ENCODE data around the gene FURIN. TPM values are rescaled to one million over a fixed set of nuclear protein-coding genes. Genes with fewer than 3 reads are reported as not detected.

FURIN gene
- total RNA-seq, 1 donor from 2014 or later, result 8.3 TPM

DNA sequence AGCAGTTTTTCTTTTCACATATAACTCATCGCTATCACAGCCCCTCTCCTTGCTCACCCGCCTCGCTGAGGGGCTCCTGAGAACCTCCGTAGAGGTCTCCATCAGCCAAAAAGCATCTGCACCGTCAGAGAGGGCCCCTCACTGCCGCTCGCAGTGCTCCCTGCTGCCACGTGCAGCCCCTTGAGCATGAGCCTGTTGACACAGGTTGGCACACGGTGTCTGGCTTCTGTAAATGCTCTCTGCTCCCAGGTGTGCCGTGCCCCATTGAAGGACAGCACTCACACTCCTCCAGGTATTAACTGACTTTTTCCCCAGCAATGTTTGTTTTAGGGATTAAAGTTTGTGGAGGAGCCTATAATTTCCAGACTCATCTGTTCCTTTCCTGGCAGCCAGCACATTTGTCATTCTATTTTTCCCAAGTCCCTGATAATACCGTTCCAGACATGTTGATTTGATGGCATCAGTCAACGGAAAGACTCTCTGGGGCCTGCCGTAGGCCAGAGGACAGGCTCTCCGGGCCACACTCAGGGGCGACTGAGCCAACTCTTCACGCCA lies 2.1 kb upstream of the FURIN start:
- Mint-ChIP-seq H3K4me1 (peaks cover 31% of the 10 kb centered on the region), H3K36me3 (peaks cover 2% of the 10 kb centered on the region), H3K27ac (no peak overlapping the region), H3K4me3 (no peak overlapping the region), H3K27me3 (ENCODE audit: insufficient read depth, low read depth) (peaks cover 9% of the 10 kb centered on the region), H3K9me3 (no peaks in the 10 kb centered on the region)
- Histone ChIP-seq H3K27ac (no peak overlapping the region), H3K4me1 (peaks cover 15% of the 10 kb centered on the region), H3K4me2 (no peak overlapping the region), H3K27me3 (no peaks in the 10 kb centered on the region), H3K79me2 (ENCODE audit: low read depth) (no peaks in the 10 kb centered on the region), H3F3A (ENCODE audit: low read depth) (peaks cover 24% of the 10 kb centered on the region), H3K9me3 (ENCODE audit: low read depth) (no peaks in the 10 kb centered on the region), H2AFZ (replicated peaks) (no peak overlapping the region), H3K4me3 (no peak overlapping the region), H3K9ac (no peak overlapping the region), H3K36me3 (no peaks in the 10 kb centered on the region), H4K20me1 (ENCODE audit: low read depth) (no peaks in the 10 kb centered on the region)
- no peak for DNase-seq (ENCODE audit: low spot score)
- TF ChIP-seq EZH2phosphoT487 (IDR thresholded peaks at IDR 0.05) (no peak), EZH2 (IDR thresholded peaks at IDR 0.05) (no peak)
- TF ChIP-seq, protein P1, sequence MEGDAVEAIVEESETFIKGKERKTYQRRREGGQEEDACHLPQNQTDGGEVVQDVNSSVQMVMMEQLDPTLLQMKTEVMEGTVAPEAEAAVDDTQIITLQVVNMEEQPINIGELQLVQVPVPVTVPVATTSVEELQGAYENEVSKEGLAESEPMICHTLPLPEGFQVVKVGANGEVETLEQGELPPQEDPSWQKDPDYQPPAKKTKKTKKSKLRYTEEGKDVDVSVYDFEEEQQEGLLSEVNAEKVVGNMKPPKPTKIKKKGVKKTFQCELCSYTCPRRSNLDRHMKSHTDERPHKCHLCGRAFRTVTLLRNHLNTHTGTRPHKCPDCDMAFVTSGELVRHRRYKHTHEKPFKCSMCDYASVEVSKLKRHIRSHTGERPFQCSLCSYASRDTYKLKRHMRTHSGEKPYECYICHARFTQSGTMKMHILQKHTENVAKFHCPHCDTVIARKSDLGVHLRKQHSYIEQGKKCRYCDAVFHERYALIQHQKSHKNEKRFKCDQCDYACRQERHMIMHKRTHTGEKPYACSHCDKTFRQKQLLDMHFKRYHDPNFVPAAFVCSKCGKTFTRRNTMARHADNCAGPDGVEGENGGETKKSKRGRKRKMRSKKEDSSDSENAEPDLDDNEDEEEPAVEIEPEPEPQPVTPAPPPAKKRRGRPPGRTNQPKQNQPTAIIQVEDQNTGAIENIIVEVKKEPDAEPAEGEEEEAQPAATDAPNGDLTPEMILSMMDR (IDR thresholded peaks at IDR 0.05), result no peak

DNA sequence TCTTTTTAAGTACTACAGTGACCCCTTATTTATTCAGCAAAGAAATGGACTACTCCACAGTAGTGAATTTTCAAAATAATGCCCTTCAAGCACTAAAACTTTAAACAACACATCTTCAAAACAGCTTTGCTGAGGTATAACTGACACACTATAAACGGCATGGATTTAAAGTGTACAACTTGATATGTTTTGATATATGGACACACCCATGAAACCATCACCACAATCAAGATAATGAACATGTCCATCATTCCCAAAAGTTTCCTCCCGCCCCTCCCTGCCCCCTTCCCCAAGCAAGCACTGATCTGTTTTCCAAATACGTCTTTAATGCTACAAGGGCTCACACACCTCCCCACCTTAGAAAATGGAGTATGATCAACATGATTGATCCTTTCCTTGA lies 1.6 kb upstream of the FURIN start:
- peaks cover 26% of the 10 kb centered on the region for H3F3A ChIP-seq (ENCODE audit: low read depth)
- H4K20me1 ChIP-seq (ENCODE audit: low read depth), result no peaks in the 10 kb centered on the region
- H3K27me3 ChIP-seq, result no peaks in the 10 kb centered on the region
- Mint-ChIP-seq H3K27ac (no peak overlapping the region), H3K36me3 (peaks cover 2% of the 10 kb centered on the region), H3K4me1 (peaks cover 31% of the 10 kb centered on the region), H3K27me3 (ENCODE audit: insufficient read depth, low read depth) (peaks cover 9% of the 10 kb centered on the region), H3K9me3 (no peaks in the 10 kb centered on the region), H3K4me3 (no peak overlapping the region)
- H2AFZ ChIP-seq (replicated peaks), result no peak overlapping the region
- H3K4me3 ChIP-seq, result no peak overlapping the region
- H3K9me3 ChIP-seq (ENCODE audit: low read depth), result no peaks in the 10 kb centered on the region
- no peak for DNase-seq (ENCODE audit: low spot score)
- H3K4me2 ChIP-seq, result no peak overlapping the region
- peaks cover 15% of the 10 kb centered on the region for H3K4me1 ChIP-seq
- no peaks in the 10 kb centered on the region for H3K79me2 ChIP-seq (ENCODE audit: low read depth)
- no peak overlapping the region for H3K9ac ChIP-seq
- no peaks in the 10 kb centered on the region for H3K36me3 ChIP-seq
- H3K27ac ChIP-seq, result no peak overlapping the region
- no peak for TF ChIP-seq EZH2 (IDR thresholded peaks at IDR 0.05)
- TF ChIP-seq, protein P1 (IDR thresholded peaks at IDR 0.05), result no peak
- TF ChIP-seq EZH2phosphoT487 (IDR thresholded peaks at IDR 0.05), result no peak

DNA sequence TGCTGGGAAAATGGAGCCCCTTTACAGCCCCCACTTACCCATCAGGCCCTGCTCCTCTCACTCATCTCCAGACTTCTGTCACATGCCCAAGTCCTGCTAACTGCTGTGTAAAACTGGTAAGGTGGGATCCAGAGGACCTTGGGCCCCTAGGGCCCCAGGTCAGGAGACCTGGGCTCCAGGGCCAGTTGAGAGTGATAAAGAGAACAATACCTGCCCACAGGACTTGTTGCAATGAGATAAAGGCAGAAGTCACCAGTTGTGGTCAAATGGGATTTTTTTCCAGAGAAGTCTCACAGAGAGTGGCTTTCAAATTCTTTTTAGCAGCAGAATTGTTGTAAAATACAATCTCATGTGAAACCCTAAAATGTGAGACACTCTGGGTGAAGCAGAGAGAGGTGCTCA lies 753 bp downstream of the FURIN start:
- Histone ChIP-seq H4K20me1 (ENCODE audit: low read depth) (peaks cover 14% of the 10 kb centered on the region), H3K9me3 (ENCODE audit: low read depth) (no peaks in the 10 kb centered on the region), H3K4me2 (peak overlapping the region; percentile 12), H2AFZ (replicated peaks) (no peak overlapping the region), H3K27me3 (no peaks in the 10 kb centered on the region), H3F3A (ENCODE audit: low read depth) (peaks cover 36% of the 10 kb centered on the region), H3K79me2 (ENCODE audit: low read depth) (peaks cover 6% of the 10 kb centered on the region), H3K4me1 (peaks cover 36% of the 10 kb centered on the region), H3K36me3 (no peaks in the 10 kb centered on the region), H3K9ac (no peak overlapping the region), H3K4me3 (no peak overlapping the region), H3K27ac (no peak overlapping the region)
- TF ChIP-seq, protein P1 (IDR thresholded peaks at IDR 0.05), result no peak
- TF ChIP-seq EZH2 (IDR thresholded peaks at IDR 0.05) (no peak), EZH2phosphoT487 (IDR thresholded peaks at IDR 0.05) (no peak)
- Mint-ChIP-seq H3K27ac (no peak overlapping the region), H3K36me3 (peaks cover 2% of the 10 kb centered on the region), H3K9me3 (no peaks in the 10 kb centered on the region), H3K4me1 (peaks cover 43% of the 10 kb centered on the region), H3K27me3 (ENCODE audit: insufficient read depth, low read depth) (peaks cover 5% of the 10 kb centered on the region), H3K4me3 (no peak overlapping the region)
- DNase-seq (ENCODE audit: low spot score), result no peak
